ENCODE data around the gene ABHD6. TPM values are rescaled to one million over a fixed set of nuclear protein-coding genes. Genes with fewer than 3 reads are reported as not detected.
A peak's percentile ranks its signal among the peaks of the same experiment; 100 is the strongest.
"Not testable (repeated sequence)": the region's sequence is repeated elsewhere in the genome, so short reads cannot be mapped to it uniquely, and the experiment has no call there.

ABHD6 gene, protein sequence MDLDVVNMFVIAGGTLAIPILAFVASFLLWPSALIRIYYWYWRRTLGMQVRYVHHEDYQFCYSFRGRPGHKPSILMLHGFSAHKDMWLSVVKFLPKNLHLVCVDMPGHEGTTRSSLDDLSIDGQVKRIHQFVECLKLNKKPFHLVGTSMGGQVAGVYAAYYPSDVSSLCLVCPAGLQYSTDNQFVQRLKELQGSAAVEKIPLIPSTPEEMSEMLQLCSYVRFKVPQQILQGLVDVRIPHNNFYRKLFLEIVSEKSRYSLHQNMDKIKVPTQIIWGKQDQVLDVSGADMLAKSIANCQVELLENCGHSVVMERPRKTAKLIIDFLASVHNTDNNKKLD
- total RNA-seq = 4.1 TPM

DNA sequence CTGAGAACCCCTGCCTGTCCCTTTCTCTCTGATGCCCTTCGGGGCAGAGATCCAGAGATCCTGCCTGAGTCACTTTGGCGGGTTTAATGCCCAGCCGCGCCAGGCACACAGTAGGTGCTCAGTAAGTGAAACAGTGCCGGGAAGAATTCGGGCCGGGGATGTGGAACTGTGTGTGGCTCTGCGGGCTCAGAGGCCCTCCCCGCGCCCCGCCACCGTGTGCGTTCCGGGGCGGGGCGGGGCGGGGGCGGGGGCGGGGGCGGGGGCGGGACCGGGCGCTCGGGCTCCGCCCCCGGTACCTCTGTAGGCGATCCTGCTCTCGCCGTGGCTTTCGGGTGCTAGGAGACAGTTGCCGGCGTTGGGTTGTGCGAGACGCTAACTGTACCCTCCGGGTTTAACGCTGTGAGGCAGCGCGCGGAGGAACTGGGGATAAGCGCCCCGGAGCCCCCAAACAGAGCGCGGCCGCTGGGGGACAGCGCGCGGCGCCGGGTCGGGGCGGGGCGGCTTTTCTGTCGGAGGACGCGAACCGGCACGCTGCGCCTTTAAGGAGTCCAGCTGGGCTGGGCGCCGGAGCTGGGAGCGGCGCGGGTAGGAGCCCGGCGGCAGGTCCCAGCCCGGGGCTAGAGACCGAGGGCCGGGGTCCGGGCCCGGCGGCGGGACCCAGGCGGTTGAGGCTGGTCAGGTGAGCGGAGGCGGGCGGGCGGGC lies at the start of gene ABHD6:
TSS of gene ABHD6 (plus strand) at position 555 of the 703 bp plus-strand sequence. CDS start 18,795 bp downstream, outside the sequence.
- peak; percentile 81 for ATAC-seq

GRCh38 chr3:58188173-58188564 lies 49.4 kb upstream of the ABHD6 start:
- ATAC-seq = peak; percentile 88

GRCh38 chr3:58188921-58189451 lies 48.6 kb upstream of the ABHD6 start:
- no peak for ATAC-seq

- no peak for ATAC-seq
Observed at GRCh38 chr3:58189691-58190090, 47.9 kb upstream of the ABHD6 start.

DNA sequence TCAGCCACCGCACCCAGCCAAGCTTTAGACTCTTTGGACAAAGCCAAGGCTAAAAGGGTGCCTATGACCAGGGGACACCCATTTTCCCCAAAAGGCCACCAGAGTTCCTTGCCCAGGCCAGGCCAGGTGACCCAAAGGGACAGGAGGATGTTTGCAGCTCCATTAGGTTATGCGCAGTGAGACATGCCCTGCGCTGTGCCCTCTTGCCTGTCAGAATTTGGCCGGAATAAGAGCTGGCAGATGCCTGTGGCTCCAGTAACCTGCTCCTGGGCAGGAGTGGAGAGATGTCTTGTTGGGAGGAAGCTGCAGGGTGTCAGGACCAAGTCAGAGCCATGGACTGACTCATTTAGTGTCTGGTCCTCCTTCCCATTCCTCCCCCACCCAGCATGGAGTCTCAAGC lies 47.3 kb upstream of the ABHD6 start:
- ATAC-seq = no peak

DNA sequence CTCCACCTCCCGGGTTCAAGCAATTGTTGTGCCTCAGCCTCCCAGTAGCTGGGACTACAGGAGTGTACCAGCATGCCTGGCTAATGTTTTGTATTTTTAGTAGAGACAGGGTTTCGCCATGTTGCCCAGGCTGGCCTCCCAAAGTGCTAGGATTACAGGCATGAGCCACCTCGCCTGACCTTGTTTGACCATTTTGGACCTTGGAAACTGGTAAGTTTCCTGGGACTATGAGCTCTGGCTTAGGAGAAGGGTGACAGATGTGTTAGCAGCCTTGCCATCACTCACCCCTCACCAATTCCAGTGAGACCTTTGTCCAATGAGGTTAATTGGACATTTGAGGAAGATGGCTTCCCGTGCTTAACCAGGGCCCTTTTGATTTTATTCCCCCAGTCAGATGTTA lies 46.7 kb upstream of the ABHD6 start:
- no peak for ATAC-seq

DNA sequence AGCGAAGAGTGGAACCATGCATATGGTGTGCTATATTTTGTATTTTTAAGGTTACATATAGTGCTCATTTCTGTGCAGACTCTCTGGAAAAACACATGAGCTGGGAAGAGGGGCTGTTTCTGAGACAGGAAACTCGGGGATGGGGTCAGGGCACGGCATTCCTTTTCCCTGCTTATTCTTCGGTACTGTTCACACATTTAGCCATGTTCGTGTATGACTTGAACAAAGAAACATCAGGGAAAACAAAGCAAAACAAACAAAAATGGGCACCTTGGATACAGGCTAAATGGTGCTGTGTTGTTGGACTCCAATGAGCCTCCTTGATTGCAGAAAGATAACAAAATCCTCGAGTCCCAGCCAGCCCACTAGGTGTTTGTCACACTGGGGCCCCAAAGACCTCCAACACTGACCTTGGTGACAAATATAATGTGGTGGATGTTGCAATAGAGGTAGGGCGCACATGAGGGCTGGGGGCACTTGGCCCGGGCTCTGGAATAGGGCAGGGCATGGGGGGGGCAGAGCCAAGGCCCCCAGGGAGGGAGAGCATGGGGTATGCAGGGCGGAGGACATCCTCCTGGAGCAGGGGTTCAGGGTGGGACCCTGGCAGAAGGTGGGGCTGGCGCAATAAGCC lies 46.1 kb upstream of the ABHD6 start:
- no peak for ATAC-seq

- ATAC-seq = no peak
Observed at GRCh38 chr3:58192069-58192468, 45.5 kb upstream of the ABHD6 start.

DNA sequence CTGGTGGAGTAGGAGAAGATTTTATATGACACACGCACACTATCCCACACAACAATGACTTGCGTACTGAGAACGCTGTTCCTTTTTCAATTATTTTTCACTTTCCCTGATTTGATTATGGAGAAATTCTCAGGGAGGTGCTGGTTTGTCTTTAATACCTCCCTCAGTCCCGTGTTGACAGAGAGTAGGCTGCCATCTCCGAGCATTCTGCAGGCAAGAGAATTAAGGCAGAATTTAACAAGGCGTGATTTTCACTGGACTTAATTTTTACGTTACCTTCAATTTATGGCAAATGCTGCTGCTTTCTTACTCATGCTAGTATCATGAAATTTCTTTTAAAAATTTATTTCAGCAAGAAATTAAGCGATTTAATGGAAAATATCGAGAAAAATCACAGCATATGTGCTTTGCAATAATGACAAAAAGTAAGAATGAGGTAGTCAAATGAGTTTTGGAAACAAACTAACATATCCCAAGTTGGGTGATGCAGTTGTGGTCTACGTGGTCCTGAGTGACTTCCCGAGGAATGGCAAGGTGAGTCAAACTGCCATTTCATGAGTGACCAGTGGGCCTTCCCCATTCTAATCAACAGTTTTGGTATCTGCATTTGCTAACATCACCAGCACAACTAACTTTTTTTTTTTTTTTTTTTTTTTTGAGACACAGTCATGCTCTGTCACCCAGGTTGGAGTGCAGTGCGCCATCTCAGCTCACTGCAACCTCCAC lies 43.7 kb upstream of the ABHD6 start:
- ATAC-seq = no peak

DNA sequence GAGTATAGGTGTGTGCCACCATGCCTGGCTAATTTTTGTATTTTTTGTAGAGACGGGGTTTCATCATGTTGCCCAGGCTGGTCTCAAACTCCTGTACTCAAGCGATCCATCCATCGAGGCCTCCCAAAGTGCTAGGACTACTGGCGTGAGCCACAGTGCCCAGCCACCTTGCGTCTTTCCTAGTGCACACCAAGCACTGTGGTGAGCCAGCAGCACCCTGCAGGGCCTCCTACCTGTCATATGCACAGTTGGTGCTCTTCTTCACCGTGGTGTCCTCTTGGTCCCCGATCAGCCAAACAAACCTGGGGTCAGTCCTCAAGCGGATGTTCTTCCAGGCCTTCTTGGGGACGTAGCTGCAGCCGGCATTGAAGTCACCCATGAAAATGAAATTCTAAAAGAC lies 40.0 kb upstream of the ABHD6 start:
- ATAC-seq = no peak

- ATAC-seq = peak; percentile 58
Observed at GRCh38 chr3:58198362-58198761, 39.2 kb upstream of the ABHD6 start.

DNA sequence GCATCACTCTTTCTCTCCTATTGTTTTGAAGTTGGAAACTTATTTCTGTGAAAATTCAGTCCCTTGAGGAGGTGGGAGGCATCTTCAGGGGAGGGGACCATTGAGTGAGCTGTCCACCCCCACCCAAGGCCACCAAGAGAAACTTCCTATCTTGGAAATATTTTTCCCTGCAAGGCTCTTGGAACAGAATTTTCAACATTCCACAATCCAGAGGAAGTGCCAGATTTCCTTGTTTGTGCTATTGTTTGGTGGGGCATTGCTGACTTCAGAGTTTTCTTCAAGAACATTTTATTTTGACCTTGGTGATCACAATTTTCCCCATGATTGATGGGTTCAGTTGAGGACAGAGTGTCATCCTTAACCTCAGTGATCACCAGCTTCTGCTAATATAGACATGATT lies 38.8 kb upstream of the ABHD6 start:
- ATAC-seq = no peak

DNA sequence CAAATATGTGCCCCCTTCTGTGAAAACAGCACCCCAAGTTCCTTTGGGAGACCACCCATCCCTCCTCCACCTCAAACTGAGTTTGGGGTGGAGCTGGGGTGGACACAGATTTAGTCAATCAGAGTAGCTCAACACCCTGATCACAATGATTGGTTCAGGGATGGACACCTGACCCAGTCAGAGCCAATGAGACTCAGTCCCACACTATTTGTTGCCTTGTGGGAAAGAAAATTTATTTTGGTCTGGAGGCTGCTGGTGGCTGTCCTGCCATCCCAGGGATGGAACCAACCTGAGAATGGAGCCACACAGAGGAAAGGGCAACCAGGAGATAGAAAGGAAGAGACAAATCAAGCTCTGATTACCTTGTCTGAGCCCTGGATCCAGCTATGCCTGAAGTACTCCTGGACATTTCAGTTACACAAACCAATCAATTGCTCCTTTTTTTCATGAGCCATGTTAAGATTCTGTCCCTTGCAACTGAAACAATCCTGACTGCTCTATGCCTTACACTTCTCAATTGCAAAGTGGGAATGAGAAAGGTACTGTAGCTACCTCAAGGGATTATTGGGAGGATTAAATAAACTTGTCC lies 37.4 kb upstream of the ABHD6 start:
- no peak for ATAC-seq

- ATAC-seq = no peak
Observed at GRCh38 chr3:58200846-58201355, 36.7 kb upstream of the ABHD6 start.

GRCh38 chr3:58201451-58201850 lies 36.1 kb upstream of the ABHD6 start:
- ATAC-seq = not testable (repeated sequence)

GRCh38 chr3:58202917-58203360 lies 34.7 kb upstream of the ABHD6 start:
- ATAC-seq = no peak

DNA sequence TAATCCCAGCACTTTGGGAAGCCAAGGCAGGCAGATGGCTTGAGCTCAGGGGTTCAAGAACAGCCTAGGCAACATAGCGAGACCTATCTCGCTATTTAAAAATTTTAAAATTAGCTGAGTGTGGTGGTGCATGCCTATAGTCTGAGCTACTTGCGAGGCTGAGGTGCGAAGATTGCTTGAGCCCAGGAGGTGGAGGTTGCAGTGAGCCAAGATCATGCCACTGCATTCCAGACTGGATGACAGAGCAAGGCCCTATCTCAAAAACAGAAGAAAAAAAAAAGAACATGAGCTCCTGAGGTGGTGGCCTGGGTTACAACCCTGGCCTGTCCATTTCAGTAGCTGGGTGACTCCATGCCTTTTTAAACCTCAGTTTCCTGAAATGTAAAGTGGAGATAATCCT lies 34.1 kb upstream of the ABHD6 start:
- ATAC-seq = no peak

DNA sequence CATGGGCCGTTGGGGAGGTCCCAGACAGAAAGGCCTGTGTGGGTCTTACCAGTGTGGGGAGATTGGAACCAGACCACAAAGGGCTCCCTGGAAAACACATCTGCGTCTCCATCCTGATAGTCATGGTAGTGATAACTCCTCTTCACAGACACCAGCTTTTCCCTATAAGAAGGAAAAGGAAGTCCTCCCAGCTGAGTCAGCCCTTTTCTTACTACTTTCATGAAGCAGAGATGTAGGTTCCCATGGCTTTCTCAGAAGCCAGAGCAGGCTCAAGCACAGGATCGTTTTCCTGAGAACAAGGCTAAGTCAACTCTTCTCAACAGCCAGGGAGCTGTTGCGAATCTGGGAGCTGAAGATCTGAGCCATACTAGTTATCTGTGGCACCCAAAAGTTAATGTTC lies 32.9 kb upstream of the ABHD6 start:
- ATAC-seq = no peak

DNA sequence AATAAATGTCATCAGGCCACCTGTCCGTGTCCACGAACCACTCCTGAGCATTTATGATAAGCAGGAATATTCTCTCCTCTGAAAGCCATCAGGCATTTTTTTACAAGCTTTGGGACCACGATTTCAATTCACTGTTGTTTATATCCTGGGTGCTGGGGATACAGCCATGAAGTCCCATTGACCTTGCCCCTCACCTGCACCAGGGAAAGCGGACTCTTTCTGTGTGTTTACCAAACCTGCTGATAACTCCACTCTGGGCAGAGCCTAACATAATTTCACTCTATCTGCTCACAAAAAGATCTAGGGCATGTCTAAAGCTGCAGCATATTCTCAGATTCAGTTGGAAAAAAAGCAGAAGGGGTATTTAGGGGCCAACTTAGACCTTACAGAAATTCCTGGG lies 31.6 kb upstream of the ABHD6 start:
- no peak for ATAC-seq

DNA sequence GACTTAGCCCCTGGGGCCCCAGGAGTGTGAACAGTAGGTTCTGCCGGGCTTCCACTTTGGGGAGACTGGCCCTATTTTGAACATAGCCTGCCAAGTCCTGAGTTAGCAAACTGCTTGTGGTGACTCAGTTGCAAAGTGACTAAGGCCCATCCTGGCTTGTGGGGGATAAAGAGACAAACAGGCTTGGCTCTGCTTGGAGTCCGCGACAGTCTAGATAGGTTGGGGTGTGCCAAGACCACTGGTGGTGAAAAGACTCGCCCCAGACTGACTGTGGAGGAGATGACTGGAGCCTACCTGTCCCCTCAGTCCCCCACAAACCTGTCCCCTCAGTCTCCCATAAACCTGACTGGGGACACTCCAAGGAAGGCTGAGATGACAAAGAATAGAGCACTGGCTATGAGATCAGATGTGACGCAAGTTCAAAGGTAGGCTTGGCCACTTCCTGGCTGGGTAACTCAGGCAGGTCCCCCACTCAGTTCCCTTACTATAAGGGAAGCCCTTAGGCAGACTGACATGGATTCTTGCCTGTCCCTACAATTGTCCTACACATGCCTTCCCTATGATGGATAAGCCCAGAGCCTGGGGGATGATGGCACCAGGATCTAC lies 31.1 kb upstream of the ABHD6 start:
- ATAC-seq = peak; percentile 79

- no peak for ATAC-seq
Observed at GRCh38 chr3:58207954-58208353, 29.6 kb upstream of the ABHD6 start.

DNA sequence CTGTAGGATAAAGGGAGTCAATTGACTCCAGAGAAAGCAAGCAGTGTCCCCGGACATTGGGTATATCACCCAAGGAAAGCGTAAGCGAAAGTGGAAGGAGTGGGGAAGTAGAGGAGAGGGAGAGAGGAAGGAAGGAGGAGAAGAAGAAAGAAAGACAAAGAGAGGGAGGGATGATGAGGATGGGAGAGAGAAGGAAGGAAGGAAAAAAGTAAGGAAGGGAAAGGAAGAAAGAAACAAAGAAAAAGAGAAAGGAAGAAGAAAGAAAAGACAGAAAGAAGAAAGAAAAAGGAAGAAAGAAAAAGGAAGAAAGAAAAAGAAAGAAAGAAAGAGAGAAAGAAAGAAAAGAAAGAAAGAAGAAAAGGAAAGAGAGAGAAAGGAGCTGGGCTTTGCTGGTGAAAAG lies 27.7 kb upstream of the ABHD6 start:
- ATAC-seq = no peak
